Epithelial cell of proximal tubule (primary cell): Measurements from ENCODE around the gene MGAT2. TPM values are rescaled to one million over a fixed set of nuclear protein-coding genes. Genes with fewer than 3 reads are reported as not detected.

ENCODE experiments used
- DNase-seq: peaks from one replicate; pipeline ENCODE4 v3.0.0-alpha.2; 2011; ENCODE audit warnings: low read depth
- H3K4me3 ChIP-seq: 2 replicates; pipeline ENCODE4 v1.5.1; 2011; ENCODE audit warnings: low read depth, mild to moderate bottlenecking, low read length
- total RNA-seq: library from RNA; depleted of rRNA; stranded (reverse); fragments of >200 nt; gene quantifications from 2 replicates; pipeline ENCODE4 v1.2.3, GENCODE V29; 2015
- TF ChIP-seq, protein P1 (sequence below): conservative IDR thresholded peaks from 2 replicates; pipeline ENCODE4 v1.5.1; 2012; ENCODE audit warnings: low read depth, mild to moderate bottlenecking, low read length

MGAT2 gene
- total RNA-seq, 1 donor from 2014 or later: 51.7 TPM

DNA sequence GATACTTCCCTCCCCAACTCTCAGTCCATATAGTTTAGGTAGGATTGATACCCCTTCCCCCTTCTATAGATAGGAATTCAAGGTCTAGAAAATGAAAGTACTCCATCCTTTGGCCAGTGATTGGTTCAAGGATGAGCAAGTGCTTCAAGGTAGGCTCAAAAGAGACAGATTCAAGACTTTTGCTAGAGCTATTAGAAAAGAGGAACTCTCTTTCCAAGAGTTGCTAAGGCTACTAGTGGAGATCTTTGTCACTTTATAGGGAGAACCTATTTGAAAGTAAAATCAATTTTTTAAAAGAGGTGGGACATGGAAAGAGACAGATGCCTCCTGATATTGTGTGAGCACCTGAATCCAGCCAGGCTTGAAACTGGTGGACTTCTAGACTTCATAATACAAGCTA lies 49.9 kb downstream of the MGAT2 start:
- no peak overlapping the region for H3K4me3 ChIP-seq
- TF ChIP-seq, protein P1, sequence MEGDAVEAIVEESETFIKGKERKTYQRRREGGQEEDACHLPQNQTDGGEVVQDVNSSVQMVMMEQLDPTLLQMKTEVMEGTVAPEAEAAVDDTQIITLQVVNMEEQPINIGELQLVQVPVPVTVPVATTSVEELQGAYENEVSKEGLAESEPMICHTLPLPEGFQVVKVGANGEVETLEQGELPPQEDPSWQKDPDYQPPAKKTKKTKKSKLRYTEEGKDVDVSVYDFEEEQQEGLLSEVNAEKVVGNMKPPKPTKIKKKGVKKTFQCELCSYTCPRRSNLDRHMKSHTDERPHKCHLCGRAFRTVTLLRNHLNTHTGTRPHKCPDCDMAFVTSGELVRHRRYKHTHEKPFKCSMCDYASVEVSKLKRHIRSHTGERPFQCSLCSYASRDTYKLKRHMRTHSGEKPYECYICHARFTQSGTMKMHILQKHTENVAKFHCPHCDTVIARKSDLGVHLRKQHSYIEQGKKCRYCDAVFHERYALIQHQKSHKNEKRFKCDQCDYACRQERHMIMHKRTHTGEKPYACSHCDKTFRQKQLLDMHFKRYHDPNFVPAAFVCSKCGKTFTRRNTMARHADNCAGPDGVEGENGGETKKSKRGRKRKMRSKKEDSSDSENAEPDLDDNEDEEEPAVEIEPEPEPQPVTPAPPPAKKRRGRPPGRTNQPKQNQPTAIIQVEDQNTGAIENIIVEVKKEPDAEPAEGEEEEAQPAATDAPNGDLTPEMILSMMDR: no peak
- no peak for DNase-seq

Other genes with a start within 250 kb of the MGAT2 start
- 13,231 and 17,621 TPM in 2 replicates for gene RPS29, start 34.4 kb upstream of the MGAT2 start, total RNA-seq
- gene LRR1, start 21.9 kb upstream of the MGAT2 start, total RNA-seq: 22.7 and 48.4 TPM in 2 replicates
- 278 and 384 TPM in 2 replicates for gene RPL36AL, start 173 bp upstream of the MGAT2 start, total RNA-seq
- 16.1 and 17.1 TPM in 2 replicates for gene DNAAF2, start 14.4 kb downstream of the MGAT2 start, total RNA-seq
- gene POLE2, start 67.4 kb downstream of the MGAT2 start, total RNA-seq: 22.0 and 36.1 TPM in 2 replicates
- 0.17 and 0.22 TPM in 2 replicates for gene KLHDC1, start 72.3 kb downstream of the MGAT2 start, total RNA-seq
- gene KLHDC2, start 147.4 kb downstream of the MGAT2 start, total RNA-seq: 24.0 and 24.4 TPM in 2 replicates
- gene NEMF, start 232.0 kb downstream of the MGAT2 start, total RNA-seq: 36.1 and 41.3 TPM in 2 replicates